ENCODE results near the gene OLA1.

GRCh38 chr2:174248187-174248997 is at the start of gene OLA1:
- TF ChIP-seq ZNF274 (IDR thresholded peaks at IDR 0.05; ENCODE audit: low read depth, low read length) (no peak), SUZ12 (IDR thresholded peaks at IDR 0.05; ENCODE audit: extremely low read depth, insufficient read depth, insufficient read length) (no peak)
